NCI-H187 (cell line): ENCODE data around the gene CREBBP.

ENCODE experiments used
- DNase-seq, 2 experiments: peaks; one replicate each; lab custom pipeline; 2025; lab: John Stamatoyannopoulos, UW

Gene CREBBP

GRCh38 chr16:3797904-3798811, 82.4 kb downstream of the CREBBP start:
- no peak for DNase-seq

- DNase-seq: no peak
These were observed 83.0 kb downstream of the CREBBP start for GRCh38 chr16:3797473-3797872.

DNA sequence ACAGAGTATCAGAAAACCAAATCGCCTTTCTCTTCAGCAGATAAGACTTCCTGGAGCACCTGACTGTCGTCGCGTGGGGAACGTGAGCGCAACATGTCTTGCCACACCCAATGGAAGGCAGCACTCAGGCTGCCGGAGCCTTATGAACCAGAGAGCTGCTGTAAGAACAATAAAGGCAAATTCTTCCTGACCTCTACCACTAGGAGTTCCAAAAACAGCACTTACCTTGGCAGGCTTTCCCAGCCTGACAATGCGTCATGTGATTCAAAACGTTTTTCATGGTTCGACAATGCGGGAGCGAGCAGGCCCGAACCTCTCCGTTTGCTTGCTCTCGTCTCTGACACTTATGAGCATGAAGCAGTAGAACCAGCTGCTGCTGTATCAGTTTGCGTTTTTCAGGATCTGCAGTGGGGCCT, 87.3 kb downstream of the CREBBP start:
- DNase-seq: peak in 1 of 2 experiments; percentile 5

DNA sequence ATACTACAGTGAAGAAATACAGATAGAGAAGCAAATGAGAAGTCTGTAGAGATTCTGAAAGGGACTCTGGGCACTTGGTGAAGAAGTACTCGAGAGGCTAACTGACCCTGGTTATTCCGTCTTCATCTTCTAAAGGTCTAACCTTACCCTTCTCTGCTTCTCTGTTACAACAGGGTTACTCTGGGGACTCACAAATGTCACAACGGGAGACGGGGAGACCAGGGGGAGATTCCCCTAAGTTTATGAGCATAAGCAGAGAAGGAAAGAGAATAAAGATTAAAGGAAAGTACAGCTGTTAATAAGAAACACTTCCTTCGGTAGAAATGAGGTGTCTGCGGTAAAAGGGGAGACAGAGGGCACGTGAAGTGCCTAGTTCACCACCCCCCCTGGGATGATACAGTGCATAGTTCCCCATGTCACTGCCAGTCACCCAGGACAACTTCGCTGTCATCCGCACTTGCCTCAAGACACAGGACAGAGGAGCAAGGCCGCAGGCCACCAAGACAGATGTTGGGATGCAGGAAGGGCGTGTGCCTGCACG, 88.0 kb downstream of the CREBBP start:
- no peak for DNase-seq

DNA sequence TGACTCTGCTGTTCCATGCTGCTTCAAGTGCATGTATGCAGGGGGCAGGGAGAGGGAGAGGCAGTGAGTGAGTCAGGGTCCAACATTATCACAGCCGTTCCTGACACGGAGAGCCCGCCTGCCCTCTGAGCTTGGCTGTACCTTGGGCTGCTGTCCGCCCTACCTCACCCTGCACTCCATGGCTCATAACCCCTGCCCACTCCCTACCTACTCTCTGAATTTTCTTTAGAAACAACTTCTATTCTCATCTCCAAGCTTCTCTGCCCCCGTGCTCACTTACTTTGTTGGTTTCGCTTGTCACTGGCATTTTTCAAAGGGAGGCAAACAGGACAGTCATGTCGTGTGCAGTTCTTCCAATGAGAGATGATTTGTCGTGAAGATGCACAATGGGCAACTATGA, 88.8 kb downstream of the CREBBP start:
- DNase-seq: no peak

GRCh38 chr16:3789375-3790099, 91.0 kb downstream of the CREBBP start:
- DNase-seq: no peak

DNA sequence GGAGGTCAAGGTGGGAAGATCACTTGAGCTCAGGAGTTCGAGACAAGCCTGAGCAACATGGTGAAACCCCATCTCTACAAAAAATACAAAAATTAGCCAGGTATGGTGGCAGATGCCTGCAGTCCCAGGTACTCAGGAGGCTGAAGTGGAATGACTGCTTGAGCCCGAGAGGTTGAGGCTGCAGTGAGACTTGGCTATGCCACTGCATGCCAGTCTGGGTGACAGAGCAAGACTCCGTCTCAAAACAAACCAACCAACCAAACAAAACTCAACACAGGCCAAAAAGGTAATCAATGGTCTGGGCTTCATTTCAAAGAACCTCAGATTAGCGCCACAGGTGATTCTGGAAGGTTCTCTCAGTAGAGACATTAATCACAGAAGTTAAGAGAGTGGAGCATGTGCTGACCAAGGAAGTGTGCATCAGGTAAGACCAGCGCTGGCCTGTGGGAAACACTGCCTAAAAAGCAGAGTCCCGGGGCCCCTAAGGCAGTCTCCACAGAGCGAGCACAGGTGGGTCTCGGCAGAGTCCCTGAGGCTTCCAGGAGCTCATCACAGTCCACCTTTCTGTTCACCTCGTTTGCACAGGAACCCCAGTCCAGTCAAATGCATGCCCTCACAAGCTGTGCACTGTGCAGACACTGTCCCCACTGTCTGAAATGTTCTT, 91.7 kb downstream of the CREBBP start:
- no peak for DNase-seq

- no peak for DNase-seq
These were observed 92.4 kb downstream of the CREBBP start for GRCh38 chr16:3787924-3788661.

DNA sequence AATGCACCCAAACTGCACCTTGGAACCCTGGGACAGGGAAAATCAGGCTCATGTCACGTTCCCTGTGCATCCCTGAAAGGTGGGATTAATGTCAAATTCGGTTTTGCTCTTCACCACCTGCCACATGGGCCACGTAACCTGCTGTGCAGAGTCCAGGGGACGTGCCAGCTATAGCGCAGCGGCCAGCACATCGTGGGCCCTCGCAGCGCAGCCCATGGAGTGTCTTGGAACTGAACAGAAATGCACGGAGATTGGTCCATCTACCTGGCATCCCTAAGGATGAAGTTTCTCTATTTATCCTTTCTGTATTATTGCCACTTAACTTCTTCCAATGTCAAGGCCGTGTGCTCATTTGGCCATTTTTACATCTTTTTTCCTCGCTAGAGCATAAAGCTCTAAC, 95.1 kb downstream of the CREBBP start:
- no peak for DNase-seq

- DNase-seq: no peak
These were observed 97.0 kb downstream of the CREBBP start for GRCh38 chr16:3783516-3783915.

GRCh38 chr16:3782566-3782965, 97.9 kb downstream of the CREBBP start:
- DNase-seq: no peak

DNA sequence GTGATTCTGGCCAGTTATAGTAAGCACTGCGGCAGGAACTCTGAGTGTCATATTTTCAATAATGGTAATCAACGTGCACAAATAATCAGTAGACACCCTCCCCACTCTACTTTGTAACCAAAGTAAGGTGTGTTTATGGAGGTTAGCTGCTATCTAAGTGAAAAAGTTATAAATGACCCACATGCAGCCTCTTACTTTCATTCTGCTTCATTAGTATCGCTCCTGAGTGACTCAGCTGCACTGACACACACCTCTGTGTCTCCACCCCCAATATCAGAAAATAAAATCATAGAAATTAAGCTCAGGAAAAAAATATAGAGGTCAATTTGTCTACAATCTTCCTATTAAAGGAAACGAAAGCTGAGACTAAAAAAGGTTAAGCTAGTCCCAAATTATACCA, 99.1 kb downstream of the CREBBP start:
- no peak for DNase-seq

GRCh38 chr16:3780570-3780969, 99.9 kb downstream of the CREBBP start:
- DNase-seq: no peak

DNA sequence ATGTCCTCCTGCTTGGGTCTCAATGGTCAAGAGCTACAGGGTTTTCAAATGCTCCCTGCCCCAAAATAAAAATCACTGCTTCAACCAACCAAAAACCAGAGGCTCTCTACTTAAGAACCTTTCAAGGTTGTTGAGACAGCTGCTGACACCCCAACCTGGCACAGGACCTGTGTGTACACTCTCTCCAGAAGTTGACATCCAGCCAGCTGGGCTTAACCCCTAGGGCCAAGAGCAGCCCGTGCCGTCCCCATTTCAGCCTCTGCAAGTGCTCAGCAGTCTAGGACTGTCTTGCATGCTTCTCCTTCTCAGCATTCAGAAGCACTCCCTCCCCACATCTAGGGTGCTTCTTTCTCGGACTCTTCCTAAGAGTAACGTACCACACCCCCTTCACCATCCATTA, 104.2 kb downstream of the CREBBP start:
- DNase-seq: no peak

- no peak for DNase-seq
These were observed 105.7 kb downstream of the CREBBP start for GRCh38 chr16:3774819-3775218.

- no peak for DNase-seq
These were observed 106.3 kb downstream of the CREBBP start for GRCh38 chr16:3774156-3774767.

DNA sequence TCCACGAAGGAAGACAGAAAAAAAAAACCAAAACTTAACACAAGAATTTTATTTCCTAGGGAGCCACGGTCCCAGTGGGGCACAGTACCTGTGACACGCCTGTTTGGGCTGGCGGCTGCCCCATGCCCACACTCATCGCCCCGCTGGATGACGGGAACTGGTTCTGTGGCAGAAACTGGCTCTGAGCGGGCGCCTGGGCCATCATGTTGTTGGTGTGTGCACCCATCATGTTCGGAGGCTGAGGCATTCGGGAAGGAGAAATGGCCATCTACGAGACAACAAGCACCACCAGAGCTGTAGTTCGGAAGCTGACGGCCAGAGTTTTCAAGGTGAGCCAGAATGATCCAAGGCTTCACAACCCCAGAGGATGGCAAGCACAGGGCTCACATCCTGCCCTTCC, 106.8 kb downstream of the CREBBP start:
- DNase-seq: no peak

GRCh38 chr16:3771513-3771912, 109.0 kb downstream of the CREBBP start:
- DNase-seq: no peak

DNA sequence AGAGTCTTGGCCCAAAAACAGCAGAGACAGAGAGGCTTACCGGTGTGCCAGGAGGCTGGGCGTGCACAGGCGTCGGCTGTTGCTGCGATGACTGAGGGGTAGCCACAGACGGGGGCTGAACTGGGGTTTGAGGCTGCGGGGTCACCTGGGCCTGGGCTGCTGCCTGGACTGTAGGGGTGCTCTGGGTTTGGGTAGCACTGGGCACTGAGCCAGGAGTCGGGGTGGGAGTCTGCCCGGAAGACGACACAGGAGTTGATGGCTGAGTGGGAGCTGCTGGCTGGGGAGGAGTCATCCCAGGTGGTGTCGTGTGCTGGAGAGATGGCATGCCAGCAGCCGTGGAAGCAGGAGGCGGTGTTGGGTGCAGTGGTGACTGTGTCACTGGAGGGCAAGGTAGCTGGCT, 110.0 kb downstream of the CREBBP start:
- no peak for DNase-seq

- no peak for DNase-seq
These were observed 110.6 kb downstream of the CREBBP start for GRCh38 chr16:3769942-3770341.

GRCh38 chr16:3769013-3769412, 111.5 kb downstream of the CREBBP start:
- DNase-seq: no peak
